Suppressor macrophage treated with lipopolysaccharide for 1 hour (primary cell): ENCODE measurements around the gene AP2A1.
A peak's percentile ranks its signal among the peaks of the same experiment; 100 is the strongest.

Source experiments
- DNase-seq, 3 donors: peaks; one replicate each; pipeline ENCODE4 v3.0.0-alpha.2; 2020 to 2022

Gene AP2A1

GRCh38 chr19:49840736-49841249, 74.0 kb downstream of the AP2A1 start:
- no peak for DNase-seq

DNA sequence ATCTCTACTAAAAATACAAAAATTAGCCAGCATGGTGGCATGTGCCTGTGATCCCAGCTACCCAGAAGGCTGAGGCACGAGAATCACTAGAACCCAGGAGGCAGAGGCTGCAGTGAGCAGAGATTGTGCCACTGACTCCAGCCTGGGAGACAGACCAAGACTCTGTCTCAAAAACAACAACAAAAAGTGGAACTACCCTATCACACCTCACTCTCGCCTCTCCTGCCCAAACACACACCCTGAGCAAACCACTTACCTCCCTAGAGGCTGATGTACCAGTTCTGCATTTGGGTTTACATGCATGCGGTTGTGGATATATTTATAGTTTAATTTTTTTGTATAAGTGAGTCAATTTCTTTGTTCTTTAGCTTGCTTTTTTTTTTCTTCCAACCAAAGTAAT, 76.5 kb downstream of the AP2A1 start:
- no peak for DNase-seq

GRCh38 chr19:49844138-49845095, 77.6 kb downstream of the AP2A1 start:
- peak in 2 of 3 donors; percentile 22 to 30 for DNase-seq

GRCh38 chr19:49845414-49845813, 78.6 kb downstream of the AP2A1 start:
- no peak for DNase-seq

DNA sequence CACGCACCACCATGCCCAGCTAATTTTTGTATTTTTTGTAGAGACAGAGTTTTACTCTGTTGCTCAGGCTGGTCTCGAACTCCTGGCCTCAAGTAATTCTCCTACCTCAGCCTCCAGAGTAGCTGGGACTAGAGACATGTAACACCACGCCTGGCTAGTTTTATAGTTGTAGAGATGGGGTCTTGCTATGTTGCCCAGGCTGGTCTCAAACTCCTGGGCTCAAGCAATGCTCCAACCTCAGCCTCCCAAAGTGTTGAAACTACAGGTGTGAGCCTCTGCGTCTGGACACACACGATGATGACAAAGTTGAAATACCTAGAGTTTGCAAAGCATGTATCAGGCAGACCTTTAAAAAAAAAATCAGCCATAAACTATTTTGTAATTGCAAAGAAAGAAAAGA, 79.6 kb downstream of the AP2A1 start:
- DNase-seq = no peak

DNA sequence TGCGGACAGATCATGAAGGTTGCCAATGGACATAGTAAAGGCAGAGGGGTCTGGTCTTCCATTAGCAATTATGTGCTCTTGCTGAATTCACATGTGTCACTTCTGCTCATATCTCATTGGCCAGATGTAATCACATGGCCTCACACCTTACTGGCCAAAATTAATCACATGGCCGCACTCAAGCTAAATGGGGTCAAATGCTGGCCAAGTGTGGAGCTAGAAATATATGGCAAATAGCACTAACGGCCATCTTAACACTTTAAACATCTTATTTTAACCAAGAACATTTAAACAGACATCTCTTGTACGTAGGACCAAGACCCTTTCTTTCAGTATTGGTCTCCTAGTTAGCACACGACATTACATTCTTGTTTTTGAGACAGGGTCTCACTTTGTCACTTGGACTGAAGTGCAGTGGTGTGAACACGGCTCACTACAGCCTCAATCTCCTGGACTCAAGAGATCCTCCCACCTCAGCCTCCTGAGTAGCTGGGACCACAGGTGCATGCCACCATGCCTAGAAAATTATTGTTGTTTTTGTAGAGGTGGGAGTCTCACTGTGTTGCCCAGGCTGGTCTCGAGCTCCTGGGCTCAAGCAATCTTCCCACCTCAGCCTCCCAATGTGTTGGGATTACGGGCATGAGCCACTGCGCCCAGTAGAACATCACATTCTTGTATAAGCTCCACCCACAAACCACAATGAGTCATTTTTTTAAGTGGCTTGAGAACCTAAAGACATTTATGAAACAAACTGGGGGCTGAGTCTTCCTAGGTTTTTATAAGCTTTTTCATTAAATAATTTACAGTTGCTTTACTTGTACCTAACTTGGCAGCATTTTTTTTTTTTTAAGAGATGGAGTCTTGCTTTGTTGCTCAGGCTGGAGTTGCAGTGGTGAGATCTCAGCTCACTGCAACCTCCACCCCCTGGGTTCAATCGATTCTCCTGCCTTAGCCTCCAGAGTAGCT, 81.2 kb downstream of the AP2A1 start:
- peak; percentile 75 to 88 (median 88) for DNase-seq

DNA sequence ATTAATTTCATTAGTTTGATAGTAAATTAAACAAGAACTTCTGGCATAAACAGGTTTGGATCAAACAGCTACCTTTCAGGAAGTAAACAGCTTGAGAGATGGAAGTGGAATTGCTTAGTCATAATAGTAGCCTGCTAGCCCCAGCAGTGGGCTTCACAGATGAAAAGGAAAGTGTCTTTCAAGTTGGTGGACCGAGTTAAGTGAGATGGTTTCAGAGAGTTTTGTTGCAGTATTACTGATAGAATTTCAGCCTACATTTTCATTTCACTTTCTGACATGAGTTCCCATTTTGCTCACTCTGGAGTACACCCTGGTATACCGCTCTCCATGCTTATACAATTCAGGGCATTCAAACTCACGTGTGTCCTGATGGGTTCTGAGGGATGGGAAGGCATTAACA, 82.1 kb downstream of the AP2A1 start:
- no peak for DNase-seq

DNA sequence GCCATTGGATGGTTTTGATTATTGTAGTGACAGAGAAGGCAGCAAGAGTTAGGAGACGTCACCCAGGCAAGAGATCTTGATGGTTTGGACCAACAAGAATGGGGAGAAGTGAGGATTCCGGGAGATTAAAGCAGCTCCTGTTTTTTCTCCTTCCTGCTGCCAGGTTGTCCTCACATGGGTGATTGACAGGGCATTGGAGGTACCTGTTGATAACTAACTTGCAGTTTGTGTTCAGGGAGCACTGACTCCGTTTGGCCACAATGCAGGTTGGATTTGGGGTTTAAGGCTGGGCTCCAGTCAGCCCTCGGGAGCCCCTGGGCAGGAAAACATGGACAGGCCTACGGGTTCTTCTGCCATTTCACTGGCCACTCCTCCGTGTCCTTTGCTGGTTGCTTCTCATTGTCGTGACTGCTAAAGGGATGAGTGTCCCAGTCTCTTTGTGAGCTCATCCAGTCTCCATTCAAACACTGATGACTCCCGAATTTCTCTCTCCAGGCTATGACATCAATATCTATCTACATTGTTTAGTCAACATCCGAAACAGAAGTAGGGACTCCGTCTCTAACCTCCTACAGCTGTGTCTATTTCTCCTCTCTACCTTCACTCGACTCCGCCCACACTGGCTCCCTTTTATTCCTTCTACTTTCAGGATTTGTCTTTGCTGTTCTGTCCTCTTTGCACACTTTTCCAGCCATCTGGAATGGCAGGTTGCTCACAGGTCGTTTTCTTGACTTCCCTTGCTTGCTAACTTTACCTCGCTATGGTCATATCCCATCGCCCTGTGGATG, 82.8 kb downstream of the AP2A1 start:
- no peak for DNase-seq

DNA sequence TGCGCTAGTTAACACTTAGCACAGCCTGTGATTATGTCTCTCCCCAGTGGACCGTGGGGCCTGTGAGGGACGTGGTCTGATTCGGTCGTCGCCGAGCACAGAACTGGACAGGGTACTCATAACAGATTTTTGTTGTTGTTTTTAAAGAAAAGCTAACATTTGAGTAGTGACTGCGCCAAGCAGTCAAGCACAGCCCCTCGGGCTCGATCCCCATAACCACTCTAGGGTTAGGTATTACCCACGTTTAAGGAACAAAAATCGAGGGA, 83.4 kb downstream of the AP2A1 start:
- no peak for DNase-seq

DNA sequence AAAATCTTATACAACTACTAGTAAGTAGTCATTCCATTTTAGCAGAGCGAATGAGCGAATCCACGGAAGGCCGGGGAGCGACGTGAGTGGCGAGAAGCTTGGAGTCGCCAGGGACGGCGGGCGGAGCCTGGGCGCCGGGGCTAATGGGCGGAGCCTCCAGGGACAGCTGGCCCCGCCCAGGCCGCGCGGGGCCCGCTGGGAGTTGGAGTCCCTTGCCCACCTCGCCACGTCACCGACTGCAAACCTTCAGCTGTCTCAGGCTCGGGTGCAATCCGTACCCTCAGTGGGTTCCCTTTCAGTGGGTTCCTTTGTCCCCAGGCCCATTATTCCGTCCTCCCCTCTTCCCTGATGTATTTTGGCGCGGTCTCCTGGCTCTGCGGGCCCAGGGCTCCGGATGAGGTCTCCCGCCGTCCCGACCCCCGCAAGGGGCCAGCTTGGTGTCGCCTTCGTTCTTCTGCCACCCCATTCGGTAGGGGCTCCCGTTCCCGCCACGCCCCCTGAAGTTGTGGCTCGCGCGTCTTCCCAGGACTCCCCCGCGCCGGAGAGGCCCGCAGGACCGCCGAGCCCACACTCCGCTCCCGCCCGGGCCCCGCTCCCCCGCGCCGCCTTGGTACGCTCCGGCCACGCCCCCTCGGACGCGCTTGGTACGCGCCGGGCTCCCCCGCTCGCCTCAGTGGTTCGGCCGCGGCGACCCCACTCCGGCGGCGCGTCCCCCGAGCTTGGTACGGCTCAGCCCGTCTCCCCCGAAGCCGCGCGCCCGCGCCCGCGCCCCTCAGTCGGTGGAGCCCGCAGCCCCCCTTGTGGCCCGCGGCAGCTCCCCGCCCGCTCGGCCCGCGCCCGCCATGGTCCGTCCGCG, 83.9 kb downstream of the AP2A1 start, which contains the start of gene PTOV1:
Gene PTOV1, plus strand, starts transcription at position 673 of the 856 bp plus-strand sequence.
- DNase-seq = peak; percentile 95 to 98 (median 97)

DNA sequence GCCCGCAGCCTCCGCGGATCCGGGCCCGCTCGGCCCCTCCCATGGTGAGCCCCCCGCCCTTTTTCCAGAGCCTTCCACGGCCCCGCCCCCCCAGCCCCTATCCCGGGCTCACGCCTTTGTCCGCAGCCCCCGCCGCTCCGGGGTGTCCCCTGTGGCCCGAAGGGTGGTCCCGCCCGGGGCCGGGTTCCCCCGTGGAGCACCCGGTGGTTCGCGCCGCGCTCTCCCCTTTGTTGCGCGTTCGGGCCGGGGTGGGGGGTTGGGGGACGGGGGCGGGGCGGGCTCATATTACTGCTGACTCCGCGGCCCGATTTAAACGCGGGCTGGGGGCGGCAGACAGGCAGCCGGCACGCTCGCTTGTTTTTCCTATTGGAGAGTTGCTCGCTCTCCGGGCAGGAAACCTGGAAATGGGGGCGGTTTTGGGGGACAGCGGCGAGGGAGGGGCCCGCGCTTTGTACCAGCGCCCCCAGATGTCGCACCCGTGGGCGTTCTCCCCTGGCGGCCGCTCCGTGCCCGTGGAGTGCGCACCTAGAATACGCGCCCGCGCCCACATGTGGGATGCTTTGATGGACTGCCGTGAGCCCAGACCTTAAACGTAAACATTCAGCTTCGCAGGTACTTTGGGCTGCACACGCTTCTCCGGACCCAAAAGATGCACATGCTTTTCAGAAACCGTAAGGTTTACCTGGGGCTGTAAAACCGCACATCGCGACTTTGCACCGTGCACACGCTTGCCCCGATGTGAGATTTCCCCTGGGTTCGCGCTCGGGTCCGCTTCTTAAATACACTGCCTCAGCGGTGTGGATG, 84.9 kb downstream of the AP2A1 start:
- peak in 2 of 3 donors; percentile 13 to 46 for DNase-seq

DNA sequence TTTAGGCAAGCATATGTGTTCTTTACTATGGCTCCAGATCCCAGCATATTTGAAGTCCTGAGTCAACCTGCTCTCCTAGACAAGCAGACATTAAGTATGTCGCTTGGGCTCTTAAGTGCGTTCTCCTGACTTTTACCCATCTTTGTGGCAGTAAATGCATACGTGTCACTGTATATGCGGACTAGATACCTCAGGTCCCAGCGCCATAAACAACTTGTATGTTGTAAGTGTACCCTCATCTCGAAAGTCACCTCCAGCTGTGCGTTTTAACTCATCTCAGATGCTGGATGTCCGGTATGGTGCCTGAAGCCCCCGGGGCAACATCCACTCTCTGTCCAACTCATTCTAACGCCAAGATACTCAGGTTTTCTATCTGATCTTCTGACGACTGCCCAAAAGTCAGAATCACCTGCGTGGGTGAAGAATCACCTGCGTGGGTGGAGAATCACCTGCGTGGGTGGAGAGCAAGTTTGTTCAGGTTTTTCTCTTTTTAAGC, 85.9 kb downstream of the AP2A1 start:
- DNase-seq = no peak

- no peak for DNase-seq
Observed at GRCh38 chr19:49853852-49854377, 87.1 kb downstream of the AP2A1 start.

- no peak for DNase-seq
Observed at GRCh38 chr19:49854378-49855263, 87.8 kb downstream of the AP2A1 start.

DNA sequence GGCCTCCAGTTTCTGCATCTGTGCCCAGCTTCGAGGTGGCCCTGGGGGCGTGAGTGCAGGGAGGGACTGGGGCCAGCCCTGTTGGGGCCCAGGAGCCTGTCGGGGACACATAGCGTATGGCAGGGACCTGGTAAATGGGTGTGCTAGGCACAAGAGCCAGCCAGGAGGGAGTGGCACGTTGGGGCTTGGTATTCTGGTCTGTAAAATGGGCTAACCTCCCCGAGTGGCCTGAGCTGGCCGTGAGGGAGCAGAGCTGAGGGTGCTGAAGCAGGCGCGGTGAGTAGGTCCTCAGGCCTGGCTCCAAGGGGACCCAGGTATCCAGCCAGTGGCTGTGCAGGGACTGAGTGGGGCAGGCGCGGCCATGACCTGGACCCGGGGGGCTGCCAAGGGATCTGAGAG, 88.5 kb downstream of the AP2A1 start:
- DNase-seq = no peak

- no peak for DNase-seq
Observed at GRCh38 chr19:49855676-49856573, 89.1 kb downstream of the AP2A1 start.

DNA sequence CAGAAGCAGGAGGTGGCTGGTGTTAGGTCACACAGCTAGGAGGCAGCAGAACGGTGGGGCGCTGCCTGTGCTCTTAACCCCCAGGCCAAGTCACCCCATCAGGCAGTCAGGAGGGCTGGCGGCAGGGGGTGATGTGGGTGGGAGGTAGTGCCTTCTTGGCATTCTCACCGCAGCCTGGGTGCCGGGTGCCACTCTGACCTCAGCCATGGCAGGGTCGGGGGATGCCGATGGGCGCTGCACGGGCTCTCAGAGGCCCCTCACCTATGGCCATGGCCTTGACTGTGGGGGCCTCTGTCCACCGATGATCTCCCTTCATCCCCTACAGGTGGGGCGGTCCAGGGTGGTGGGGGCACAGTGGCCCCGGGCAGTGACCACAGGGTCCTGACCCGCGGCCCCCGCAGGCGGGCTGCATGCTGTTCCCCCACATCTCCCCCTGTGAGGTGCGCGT, 89.8 kb downstream of the AP2A1 start:
- no peak for DNase-seq
